NT2/D1 (cell line): ENCODE measurements around the gene USF1.

ENCODE experiments used
- DNase-seq: peaks from one replicate; pipeline ENCODE4 v3.0.0-alpha.2; 2011; ENCODE audit warnings: low read depth, low spot score
- H3K27me3 ChIP-seq: 2 replicates; pipeline ENCODE4 v1.6.0; 2011; ENCODE audit warnings: mild to moderate bottlenecking; ENCODE audit not compliant: insufficient read length, insufficient read depth
- H3K36me3 ChIP-seq: 2 replicates; pipeline ENCODE4 v1.6.1; 2011; ENCODE audit warnings: mild to moderate bottlenecking, low read length, mixed read lengths; ENCODE audit not compliant: insufficient read depth, insufficient read length
- H3K4me1 ChIP-seq: 2 replicates; pipeline ENCODE4 v1.5.1; 2011; ENCODE audit not compliant: insufficient read depth, insufficient read length
- H3K4me3 ChIP-seq: 2 replicates; pipeline ENCODE4 v1.5.1; 2011; ENCODE audit warnings: low read depth; ENCODE audit not compliant: insufficient read length
- H3K9ac ChIP-seq: 2 replicates; pipeline ENCODE4 v1.6.0; 2011; ENCODE audit warnings: low read depth; ENCODE audit not compliant: insufficient read length
- H3K9me3 ChIP-seq: 2 replicates; pipeline ENCODE4 v1.5.1; 2011; ENCODE audit warnings: mild to moderate bottlenecking, low read length; ENCODE audit not compliant: insufficient read depth
- SUZ12 ChIP-seq: IDR thresholded peaks from 2 replicates; pipeline ENCODE4 v1.6.1; 2011; ENCODE audit not compliant: insufficient read length, insufficient read depth; ENCODE audit errors: extremely low read depth
- YY1 ChIP-seq: IDR thresholded peaks from 2 replicates; pipeline ENCODE4 v1.6.1; 2011; ENCODE audit not compliant: insufficient read length, insufficient read depth
- ZNF274 ChIP-seq: IDR thresholded peaks from 2 replicates; pipeline ENCODE4 v1.6.1; 2011; ENCODE audit warnings: mild to moderate bottlenecking, low read depth, low read length

The USF1 gene

GRCh38 chr1:161082996-161083747 lies 37.4 kb upstream of the USF1 start:
- Histone ChIP-seq H3K9me3 (no peaks in the 10 kb centered on the region), H3K36me3 (no peaks in the 10 kb centered on the region), H3K4me1 (peaks cover 44% of the 10 kb centered on the region), H3K9ac (no peak overlapping the region), H3K4me3 (no peak overlapping the region), H3K27me3 (no peaks in the 10 kb centered on the region)
- TF ChIP-seq YY1 = no peak
- no peak for TF ChIP-seq ZNF274
- TF ChIP-seq SUZ12 = no peak
- no peak for DNase-seq

- no peak overlapping the region for H3K9ac ChIP-seq
- H3K36me3 ChIP-seq = no peaks in the 10 kb centered on the region
- peaks cover 44% of the 10 kb centered on the region for H3K4me1 ChIP-seq
- no peaks in the 10 kb centered on the region for H3K27me3 ChIP-seq
- no peak overlapping the region for H3K4me3 ChIP-seq
- H3K9me3 ChIP-seq = no peaks in the 10 kb centered on the region
- TF ChIP-seq SUZ12 (no peak), ZNF274 (no peak), YY1 (no peak)
- DNase-seq = no peak
These were observed 36.7 kb upstream of the USF1 start for GRCh38 chr1:161082483-161082882.

DNA sequence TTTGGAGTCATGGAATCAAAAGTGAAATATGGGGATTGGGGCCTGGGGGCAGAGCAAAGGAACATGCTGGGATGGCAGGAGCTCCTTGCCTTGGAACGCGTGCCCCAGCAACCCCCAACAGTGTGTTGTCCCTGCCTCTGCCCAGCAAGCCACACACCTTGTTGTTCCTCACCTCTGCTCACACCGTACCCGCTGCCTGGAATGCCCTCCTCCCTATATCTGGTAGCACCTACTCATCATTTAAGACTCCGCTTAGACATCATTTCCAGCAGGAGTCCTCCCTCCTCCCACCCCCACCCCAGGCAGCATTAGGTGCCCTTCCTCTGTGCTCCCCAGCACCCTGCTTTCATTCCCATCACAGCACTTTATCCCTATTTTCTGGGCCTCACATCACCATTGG lies 35.7 kb upstream of the USF1 start:
- no peak overlapping the region for H3K9ac ChIP-seq
- H3K36me3 ChIP-seq = no peaks in the 10 kb centered on the region
- TF ChIP-seq YY1 (no peak), ZNF274 (no peak), SUZ12 (no peak)
- no peak for DNase-seq
- no peaks in the 10 kb centered on the region for H3K27me3 ChIP-seq
- H3K4me1 ChIP-seq = peaks cover 41% of the 10 kb centered on the region
- no peaks in the 10 kb centered on the region for H3K9me3 ChIP-seq
- H3K4me3 ChIP-seq = no peak overlapping the region

GRCh38 chr1:161080441-161081405 lies 34.9 kb upstream of the USF1 start:
- Histone ChIP-seq H3K36me3 (no peaks in the 10 kb centered on the region), H3K4me1 (peaks cover 35% of the 10 kb centered on the region), H3K4me3 (no peak overlapping the region), H3K27me3 (no peaks in the 10 kb centered on the region), H3K9ac (no peak overlapping the region), H3K9me3 (no peaks in the 10 kb centered on the region)
- TF ChIP-seq SUZ12 (no peak), ZNF274 (no peak), YY1 (no peak)
- DNase-seq = no peak

- no peaks in the 10 kb centered on the region for H3K27me3 ChIP-seq
- no peaks in the 10 kb centered on the region for H3K9me3 ChIP-seq
- H3K36me3 ChIP-seq = no peaks in the 10 kb centered on the region
- H3K4me3 ChIP-seq = no peak overlapping the region
- H3K4me1 ChIP-seq = peaks cover 31% of the 10 kb centered on the region
- no peak overlapping the region for H3K9ac ChIP-seq
- no peak for DNase-seq
- TF ChIP-seq ZNF274 = no peak
These were observed 33.8 kb upstream of the USF1 start for GRCh38 chr1:161079436-161080110.

- DNase-seq = no peak
- no peak for TF ChIP-seq SUZ12
- TF ChIP-seq YY1 = no peak
- TF ChIP-seq ZNF274 = no peak
- H3K27me3 ChIP-seq = no peaks in the 10 kb centered on the region
- H3K9me3 ChIP-seq = no peaks in the 10 kb centered on the region
- peaks cover 18% of the 10 kb centered on the region for H3K4me1 ChIP-seq
- H3K4me3 ChIP-seq = no peak overlapping the region
- H3K9ac ChIP-seq = no peak overlapping the region
- no peaks in the 10 kb centered on the region for H3K36me3 ChIP-seq
These were observed 31.6 kb upstream of the USF1 start for GRCh38 chr1:161077426-161077825.

DNA sequence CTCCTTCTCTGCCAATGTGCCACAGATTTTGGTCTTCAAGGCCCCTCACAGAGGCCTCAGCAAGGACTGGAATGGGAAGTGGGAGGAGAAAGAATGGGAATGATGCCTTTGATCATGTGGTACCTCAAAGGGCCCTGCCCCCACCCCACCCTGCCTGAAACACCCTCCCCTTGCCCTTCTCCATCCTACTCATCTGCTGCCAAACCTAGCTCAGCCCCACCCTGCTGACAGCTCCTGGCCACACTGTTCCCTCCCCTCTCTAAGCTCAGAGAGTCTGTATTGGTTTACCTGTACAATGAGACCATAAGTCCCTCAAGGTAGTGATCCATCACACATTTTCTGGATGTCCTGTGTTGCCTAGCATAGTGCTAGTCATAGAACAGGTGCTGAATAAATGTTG lies 30.6 kb upstream of the USF1 start:
- H3K36me3 ChIP-seq = no peaks in the 10 kb centered on the region
- H3K4me1 ChIP-seq = peaks cover 16% of the 10 kb centered on the region
- H3K27me3 ChIP-seq = no peaks in the 10 kb centered on the region
- no peak overlapping the region for H3K9ac ChIP-seq
- no peaks in the 10 kb centered on the region for H3K9me3 ChIP-seq
- no peak for DNase-seq
- H3K4me3 ChIP-seq = no peak overlapping the region
- TF ChIP-seq SUZ12 = no peak
- no peak for TF ChIP-seq YY1
- no peak for TF ChIP-seq ZNF274
